Stimulated activated CD8-positive, alpha-beta memory T cell treated with anti-CD3 and anti-CD28 coated beads, Interleukin-15, amount 100 ng/mL, for 48 hours (primary cell): ENCODE data around the gene AKAP1.
A peak's percentile ranks its signal among the peaks of the same experiment; 100 is the strongest.

Experiments
- DNase-seq, 2 donors: peaks; one replicate each; pipeline ENCODE4 v3.0.0-alpha.2; 2020; ENCODE audit warnings: low read depth in 2 of 2

The AKAP1 gene

DNA sequence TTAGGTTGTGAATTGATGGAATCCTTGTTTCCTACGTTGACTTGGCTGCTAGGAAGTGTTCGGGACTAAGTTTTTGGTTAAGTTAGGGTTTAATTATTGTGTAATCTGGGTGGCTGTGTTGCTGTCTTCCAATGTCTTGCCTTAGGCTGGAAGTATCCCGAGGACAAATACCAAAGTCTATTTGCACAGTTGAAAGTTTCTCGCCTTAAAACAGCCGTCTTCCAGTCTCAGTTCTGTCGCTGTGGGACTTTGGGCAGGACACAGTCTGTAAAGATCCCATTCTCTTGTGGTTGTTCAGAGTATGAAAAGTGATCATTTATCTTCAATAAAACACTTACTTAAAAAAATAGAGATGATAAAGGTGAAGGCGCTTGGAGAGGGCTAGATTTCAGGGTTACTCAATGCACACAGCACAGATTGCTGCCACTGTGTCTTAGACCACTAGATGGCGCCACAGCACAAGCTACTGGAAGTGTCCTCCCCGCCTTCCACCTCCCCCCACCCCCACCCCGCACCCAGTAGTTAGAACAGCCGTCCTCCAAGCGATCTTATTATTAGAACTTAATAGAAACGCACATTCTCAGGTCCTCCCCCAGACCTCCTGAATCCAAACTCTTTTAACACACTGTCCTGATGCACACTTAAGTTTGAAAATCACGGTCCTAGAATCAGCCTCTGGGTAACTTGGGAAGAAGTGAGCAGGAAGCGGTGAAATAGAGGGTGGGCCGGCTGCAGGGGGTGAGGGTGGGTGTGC is 45.8 kb downstream of the AKAP1 start:
- DNase-seq = peak; percentile 55 to 56

- DNase-seq = no peak
Measured at GRCh38 chr17:57132663-57133062, 47.6 kb downstream of the AKAP1 start.

DNA sequence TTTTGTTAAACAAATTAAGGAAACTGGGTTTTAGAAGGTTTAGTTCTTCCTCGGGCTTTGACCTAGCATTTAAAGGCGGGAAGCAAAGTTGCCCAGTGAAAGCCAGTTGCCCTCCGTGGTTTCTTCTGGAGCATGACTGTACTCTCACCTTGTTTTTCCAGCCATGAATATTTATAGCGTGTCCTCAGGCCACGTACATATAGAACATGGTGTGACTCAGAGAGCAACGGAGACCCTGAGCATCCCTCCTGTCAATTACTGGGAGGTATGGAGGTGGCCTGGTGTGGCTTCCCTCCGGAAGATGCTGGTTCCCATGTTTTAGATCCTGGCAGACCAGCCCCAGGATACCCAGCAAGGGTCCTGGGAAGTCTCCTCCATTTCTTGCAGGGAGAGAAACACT is 48.4 kb downstream of the AKAP1 start:
- no peak for DNase-seq

DNA sequence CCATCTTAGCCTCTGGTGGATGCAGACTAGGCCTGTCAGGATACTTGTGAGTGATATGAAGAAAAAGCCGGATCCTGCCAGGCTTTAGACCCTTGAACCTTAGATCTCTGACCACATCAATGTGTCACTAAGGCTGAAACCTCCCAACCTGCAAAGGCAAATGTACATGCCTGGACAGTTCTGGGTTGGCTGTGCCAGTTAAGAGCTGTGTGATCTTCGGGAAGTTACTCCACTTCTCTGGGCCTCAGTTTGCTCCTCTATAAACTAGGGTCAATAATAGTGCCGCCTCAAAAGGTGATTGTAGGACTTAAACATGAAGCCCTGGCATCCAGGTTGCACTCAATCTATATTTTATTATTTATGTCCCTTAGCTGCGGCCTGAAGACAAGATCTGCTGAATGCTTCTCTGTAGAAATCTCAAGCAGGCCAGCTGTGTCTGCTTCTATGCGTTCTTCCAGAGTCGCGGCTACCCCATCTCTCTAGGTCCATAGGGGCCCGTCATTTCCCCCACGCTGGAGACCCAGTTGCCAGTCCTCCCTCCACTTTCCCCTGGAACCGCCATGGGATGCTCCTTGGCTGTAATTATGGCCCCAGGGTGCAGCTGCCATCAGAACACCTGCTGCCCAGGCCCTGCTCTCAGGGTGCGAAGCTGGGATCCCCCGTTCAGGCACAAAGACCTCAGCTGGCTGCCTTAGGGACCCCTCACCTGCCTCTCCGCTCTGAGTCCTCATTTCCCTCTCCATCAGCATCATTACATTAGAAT is 50.2 kb downstream of the AKAP1 start:
- DNase-seq = no peak

DNA sequence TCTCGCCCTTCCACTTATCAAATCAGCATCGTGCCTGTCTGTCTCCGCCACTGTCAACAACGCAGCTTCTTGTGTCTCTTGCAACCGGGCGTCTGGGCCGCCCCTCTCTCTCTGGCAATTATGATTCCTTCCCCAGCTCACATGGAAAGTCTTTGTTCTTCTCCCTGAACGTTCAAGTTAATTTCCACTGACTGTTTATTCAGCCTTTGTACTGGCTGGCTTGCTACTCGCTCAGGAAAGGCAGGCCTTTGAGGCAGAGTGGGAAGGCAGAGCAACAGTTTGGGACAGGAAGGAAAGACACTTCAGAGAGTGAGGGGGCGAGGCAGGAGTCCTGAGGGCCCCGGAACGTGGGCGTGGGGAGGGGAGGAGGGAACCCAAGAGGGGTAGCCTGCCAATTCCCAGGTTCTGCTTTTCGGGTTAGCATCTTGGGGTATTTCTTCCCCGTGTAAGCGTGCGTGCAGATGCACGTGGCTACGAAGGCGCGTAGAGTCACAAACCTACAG is 50.8 kb downstream of the AKAP1 start:
- no peak for DNase-seq

- no peak for DNase-seq
Measured at GRCh38 chr17:57136355-57136754, 51.3 kb downstream of the AKAP1 start.

- DNase-seq = no peak
Measured at GRCh38 chr17:57138030-57138911, 53.2 kb downstream of the AKAP1 start.

- DNase-seq = no peak
Measured at GRCh38 chr17:57138956-57139576, 54.0 kb downstream of the AKAP1 start.

GRCh38 chr17:57140316-57140715 is 55.3 kb downstream of the AKAP1 start:
- DNase-seq = no peak

GRCh38 chr17:57142925-57143324 is 57.9 kb downstream of the AKAP1 start:
- no peak for DNase-seq

DNA sequence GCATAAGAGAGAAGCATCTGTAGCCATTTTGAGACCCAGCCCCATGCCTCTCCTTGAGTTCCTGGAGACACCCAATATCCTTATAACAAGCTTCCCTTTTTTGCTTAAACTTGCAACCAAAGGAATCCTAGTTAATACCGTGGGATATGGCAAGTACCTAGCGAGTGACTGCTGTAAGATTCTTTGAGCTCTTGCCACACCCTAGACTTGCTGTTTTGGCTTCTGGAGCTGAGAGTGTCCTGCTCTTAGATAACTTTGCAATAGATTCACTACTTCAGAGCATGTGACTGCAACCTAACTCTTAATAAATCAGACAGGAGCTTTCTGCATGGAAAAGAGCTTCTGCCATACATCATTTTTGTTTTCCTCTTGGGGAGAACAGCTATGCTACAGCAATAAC is 58.3 kb downstream of the AKAP1 start:
- DNase-seq = no peak

DNA sequence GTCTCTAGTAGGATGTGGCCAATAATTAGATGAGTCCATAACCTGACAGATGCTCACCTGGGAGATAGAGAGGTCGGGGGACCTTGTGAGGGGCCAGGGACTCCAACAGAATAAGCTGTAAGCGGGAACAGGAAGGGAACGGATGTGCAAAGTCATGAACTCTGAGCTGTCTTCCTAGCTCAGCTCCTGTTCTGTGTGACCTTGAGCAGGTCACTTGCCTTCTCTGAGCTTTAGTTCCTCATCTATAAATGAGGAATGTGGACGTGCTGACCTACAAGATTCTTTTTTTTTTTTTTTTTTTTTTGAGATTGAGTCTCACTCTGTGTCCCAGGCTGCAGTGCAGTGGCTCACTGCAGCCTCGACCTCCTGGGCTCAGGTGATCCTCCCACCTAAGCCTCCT is 58.9 kb downstream of the AKAP1 start:
- DNase-seq = no peak

- DNase-seq = no peak
Measured at GRCh38 chr17:57144567-57144966, 59.5 kb downstream of the AKAP1 start.

- DNase-seq = no peak
Measured at GRCh38 chr17:57145347-57145746, 60.3 kb downstream of the AKAP1 start.

DNA sequence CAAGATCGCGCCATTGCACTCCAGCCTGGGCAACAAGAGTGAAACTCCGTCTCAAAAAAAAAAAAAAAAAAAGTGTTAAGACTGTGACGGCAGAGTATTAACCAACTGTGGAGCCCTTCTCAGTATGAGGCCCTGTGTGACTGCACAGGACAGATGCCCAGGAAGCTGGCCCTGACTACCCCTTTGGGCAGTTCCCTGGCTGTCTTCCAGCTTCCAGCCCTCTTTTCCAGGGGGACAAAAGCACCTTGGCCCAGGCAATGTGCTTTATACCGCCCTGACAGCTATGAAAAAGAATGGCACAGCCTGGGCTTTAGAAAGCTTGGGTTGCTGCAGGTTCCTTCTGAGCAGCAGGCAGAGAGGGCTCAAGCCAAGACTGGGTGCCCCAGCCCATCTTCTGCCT is 61.2 kb downstream of the AKAP1 start:
- no peak for DNase-seq

- DNase-seq = no peak
Measured at GRCh38 chr17:57151798-57152197, 66.8 kb downstream of the AKAP1 start.

- DNase-seq = no peak
Measured at GRCh38 chr17:57152967-57153528, 68.0 kb downstream of the AKAP1 start.

- DNase-seq = no peak
Measured at GRCh38 chr17:57154921-57155320, 69.9 kb downstream of the AKAP1 start.

- no peak for DNase-seq
Measured at GRCh38 chr17:57158325-57158724, 73.3 kb downstream of the AKAP1 start.

DNA sequence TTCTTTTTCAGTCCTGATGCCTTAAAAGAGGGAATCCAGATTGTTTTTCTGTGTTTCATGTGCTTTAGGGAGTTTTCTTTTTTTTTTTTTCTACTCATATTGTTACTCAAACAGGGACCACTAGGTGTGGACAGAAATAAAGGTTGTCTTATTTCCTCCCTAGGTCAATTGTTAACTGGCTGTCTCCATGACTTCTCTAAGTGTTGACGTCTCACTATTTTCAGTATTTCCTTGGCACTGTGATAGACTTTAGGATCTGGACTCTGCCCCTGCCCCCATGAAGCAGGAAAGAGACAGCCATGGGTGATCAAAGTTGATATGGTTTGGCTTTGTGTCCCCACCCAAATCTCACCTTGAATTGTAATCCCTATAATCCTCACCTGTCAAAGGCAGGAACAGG is 73.7 kb downstream of the AKAP1 start:
- DNase-seq = no peak

DNA sequence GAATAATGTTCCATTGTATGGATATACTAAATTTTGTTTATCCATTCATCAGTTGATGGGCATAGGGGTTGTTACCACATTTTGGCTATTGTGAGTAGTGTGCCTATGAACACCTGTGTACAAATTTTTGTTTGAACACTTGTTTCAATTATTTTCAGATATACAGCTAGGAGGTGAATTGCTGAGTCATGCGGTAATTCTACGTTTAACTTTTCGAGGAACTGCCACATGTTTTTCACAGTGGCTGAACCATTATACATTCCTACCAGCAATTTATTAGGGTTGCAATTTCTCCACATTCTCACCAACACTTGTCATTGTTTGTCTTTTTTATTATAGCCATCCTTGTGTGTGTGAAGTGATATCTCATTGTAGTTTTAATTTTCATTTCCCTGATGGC is 75.6 kb downstream of the AKAP1 start:
- no peak for DNase-seq
